GM21423 (cell line): ENCODE data around the gene ZNF362.

Experiments used
- ATAC-seq: cut with Tn5 transposase; IDR thresholded peaks from one replicate; pipeline ENCODE4 v1.9.1; 2021; ENCODE audit warnings: mild to moderate bottlenecking, moderate library complexity; ENCODE audit not compliant: unreplicated experiment

Gene ZNF362

GRCh38 chr1:33267468-33268205 lies 11.3 kb downstream of the ZNF362 start:
- ATAC-seq = no peak

GRCh38 chr1:33268457-33268856 lies 12.2 kb downstream of the ZNF362 start:
- ATAC-seq = no peak

DNA sequence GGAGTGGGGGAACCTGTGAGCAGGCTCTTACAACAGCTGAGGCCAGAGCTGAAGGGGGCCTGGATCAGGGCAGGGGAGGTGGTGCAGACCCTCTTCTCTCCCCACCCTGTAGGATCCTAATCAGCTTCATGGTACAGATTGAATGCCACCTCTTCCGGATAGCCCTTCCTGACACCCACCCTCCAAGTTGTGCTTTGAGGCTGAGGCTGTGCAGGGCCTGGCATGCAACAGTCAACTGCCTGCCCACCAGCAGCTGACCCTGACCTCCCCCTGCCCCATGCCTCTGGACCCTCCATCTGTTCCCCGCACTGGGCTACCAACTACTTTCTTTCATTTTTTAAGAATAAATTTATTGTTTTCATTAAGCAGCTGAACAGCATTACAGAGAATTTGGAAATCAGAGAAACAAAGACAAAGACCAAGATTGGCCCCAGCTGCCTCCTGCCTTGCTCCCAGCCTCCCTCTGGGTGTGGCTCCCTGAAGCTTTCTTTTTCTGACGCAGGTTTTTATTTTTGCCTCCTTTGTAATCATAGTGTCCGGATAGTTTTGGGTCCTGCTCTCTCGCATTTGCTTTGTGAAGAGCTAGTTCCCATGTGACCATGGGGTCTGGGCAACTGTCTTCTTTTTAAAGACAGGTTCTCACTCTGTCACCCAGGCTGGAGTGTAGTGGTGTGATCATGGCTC lies 12.8 kb downstream of the ZNF362 start:
- ATAC-seq = no peak

- ATAC-seq = no peak
These were observed 13.3 kb downstream of the ZNF362 start for GRCh38 chr1:33269621-33270020.

GRCh38 chr1:33270379-33270778 lies 14.1 kb downstream of the ZNF362 start:
- no peak for ATAC-seq

- no peak for ATAC-seq
These were observed 14.6 kb downstream of the ZNF362 start for GRCh38 chr1:33270808-33271465.

GRCh38 chr1:33271666-33272505 lies 15.6 kb downstream of the ZNF362 start:
- ATAC-seq = no peak

- no peak for ATAC-seq
These were observed 16.2 kb downstream of the ZNF362 start for GRCh38 chr1:33272509-33272908.

GRCh38 chr1:33272930-33273329 lies 16.6 kb downstream of the ZNF362 start:
- no peak for ATAC-seq

- ATAC-seq = no peak
These were observed 17.1 kb downstream of the ZNF362 start for GRCh38 chr1:33273406-33273805.

DNA sequence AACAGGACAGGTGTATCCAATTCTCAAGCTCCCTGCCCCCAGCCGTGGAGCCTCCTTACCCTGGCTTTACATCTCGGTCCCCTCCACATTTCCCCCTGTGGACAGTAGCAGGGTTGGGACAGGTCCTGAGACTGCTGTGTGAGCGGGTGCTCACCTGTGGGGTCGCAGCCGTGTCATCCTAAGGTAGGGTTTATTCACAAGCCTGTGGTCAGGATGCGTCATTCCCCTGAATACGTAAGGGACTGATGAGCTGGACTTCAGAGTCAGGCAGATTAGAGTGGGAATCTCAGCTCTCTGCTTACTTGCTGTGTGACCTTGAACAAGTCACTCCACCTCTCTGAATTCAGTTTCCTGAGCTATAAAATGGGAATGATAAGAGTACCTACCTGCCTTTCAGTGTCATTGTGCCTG lies 17.7 kb downstream of the ZNF362 start:
- ATAC-seq = no peak

DNA sequence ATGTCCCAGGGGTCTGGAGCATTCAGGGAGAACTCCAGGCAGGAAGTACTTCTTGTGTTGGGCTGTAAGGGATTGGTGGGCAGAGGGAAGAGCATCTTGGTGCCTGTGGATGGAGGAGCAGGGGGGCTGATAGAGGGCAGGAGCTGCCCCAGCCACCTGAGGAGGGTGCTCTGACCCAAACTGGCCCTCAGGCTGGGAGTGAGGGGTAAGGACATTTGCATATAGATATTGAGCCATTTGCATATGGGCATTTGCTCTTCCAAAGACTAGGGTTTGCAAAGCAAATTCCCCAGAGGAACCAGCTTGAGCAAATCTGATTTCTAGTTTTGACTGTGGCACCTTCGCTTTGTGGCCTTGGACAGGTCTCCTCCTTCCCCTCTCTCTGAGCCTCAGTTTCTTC lies 18.2 kb downstream of the ZNF362 start:
- ATAC-seq = no peak

- ATAC-seq = no peak
These were observed 18.9 kb downstream of the ZNF362 start for GRCh38 chr1:33275195-33275594.

DNA sequence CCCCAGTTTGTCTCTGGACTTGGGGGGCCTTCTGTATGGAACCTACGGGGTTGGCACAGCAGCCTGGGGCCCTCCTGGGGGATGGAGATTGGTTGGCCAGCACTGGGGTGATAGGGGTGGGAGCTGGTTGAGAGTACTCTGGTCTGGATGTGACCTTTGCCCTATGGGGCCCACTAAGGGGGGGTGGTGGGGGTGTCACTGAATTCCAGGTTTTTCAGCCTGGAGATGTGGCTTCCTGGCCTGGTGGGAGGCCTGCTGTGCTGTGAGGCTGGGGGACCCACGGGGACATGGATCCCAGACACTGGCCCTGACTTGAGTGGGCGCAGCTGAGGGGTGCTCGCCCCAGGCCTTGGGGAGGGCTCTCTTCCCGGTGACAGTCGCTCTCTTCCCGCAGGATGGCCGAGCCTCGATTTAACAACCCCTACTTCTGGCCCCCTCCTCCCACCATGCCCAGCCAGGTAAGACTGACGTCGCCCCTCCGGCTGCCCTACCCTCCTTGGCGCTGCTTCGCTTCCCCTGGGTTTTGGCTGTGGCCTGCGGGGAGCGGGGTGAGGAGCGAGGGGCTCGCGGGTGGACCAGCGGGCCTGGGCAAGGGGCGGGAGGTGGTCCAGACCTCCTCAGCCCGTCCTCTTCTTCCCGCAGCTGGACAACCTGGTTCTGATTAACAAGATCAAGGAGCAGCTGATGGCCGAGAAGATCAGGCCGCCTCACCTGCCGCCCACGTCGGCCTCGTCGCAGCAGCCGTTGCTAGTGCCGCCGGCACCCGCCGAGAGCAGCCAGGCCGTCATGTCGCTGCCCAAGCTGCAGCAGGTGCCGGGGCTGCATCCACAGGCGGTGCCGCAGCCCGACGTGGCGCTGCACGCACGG lies 19.6 kb downstream of the ZNF362 start:
- no peak for ATAC-seq

DNA sequence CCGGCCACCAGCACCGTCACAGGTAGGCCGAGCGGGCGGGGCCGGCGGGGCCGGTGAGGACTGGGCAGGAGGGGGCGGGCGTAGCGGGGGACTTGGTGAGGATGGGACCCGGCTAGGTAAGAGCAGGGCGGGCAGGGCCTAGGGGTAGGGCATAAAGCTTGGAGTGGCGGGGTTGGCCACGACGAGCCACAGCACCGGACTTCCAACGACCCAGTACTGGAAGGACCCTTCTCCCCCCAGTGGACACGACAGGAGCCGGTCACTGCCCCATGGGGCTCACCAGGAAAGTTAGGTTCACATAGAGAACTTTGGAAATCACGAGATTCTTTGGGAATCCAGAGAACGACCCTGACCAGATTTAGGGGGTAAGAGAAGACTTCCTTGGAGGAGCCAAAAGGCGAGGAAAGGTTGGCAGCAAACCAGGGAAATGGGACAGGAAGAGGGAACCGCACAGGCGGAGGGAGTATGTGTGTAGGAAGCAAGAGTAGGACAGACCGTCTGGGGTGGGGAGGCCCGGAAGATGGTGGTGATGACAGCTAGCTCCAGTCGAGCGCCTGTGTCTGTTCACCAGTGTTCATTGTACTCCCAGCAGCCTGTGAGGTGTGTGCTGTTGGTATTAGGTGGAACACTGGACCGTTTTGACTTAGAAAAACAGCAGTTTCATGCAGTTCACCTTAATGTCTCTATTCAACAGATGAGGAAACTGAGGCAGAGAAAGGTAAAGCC lies 20.4 kb downstream of the ZNF362 start:
- no peak for ATAC-seq

DNA sequence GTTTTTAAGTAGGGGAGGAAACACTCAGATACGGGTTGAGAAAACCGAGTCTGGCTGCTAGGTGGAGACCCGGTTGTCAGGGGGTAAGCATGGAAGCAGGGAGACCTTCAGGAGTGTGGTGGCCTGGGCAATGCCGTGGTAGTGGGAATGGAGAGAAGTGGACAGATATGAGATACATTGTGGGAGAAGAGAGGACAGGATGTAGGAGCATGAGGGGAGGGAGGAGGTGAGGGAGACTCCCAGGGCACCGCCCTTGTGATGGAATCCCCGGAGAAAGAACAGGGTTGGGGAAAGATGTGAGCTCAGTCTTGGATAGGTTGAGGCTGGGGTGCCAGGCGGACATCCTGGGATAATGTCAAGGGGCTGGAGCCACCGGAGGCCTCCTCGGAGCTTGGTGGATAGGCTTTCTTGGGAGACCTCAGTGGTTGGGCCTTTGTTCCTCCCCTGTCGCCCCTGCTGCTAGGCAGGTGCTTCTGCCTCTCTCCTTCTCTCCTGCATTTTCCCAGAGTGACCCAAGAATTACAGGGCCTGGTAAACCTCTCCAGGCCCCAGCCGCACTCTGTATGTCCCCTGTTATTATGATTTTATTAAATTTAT lies 21.3 kb downstream of the ZNF362 start:
- ATAC-seq = no peak

- no peak for ATAC-seq
These were observed 23.9 kb downstream of the ZNF362 start for GRCh38 chr1:33280091-33280661.

DNA sequence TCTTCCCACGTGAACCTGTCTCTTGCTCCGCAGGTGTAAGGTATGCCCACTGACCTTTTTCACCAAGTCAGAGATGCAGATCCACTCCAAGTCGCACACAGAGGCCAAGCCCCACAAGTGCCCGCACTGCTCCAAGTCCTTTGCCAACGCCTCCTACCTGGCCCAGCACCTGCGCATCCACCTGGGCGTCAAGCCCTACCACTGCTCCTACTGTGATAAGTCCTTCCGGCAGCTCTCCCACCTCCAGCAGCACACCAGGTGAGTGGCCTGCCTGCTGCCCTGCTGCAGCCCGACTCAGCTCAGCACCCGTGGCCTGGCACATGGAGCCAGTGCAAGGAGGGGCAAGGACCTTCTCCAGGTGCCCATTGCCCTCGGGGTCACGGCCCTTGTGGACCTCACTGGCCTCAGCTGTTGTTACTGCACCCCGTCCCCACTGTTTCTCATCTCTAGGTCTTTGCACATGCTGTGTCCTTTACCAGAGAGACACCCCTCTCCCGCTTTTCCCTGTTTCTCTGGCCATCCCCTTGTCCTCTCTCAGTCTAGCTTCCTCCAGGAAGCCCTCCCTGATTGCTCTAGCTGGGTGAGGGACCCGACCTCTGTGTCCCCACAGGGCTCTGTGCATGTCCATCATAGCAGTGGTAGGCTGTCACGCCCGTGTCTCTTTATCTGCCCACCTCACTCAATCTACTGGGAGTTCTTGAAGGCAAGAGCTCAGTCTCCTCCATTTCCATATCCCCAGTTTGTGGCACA lies 25.4 kb downstream of the ZNF362 start:
- ATAC-seq = no peak
